GM21737 (cell line): ENCODE data around the gene UBN1.

Experiments
- ATAC-seq: cut with Tn5 transposase; IDR thresholded peaks from one replicate; pipeline ENCODE4 v1.9.1; 2021; ENCODE audit warnings: mild to moderate bottlenecking, moderate library complexity; ENCODE audit not compliant: unreplicated experiment

The UBN1 gene

GRCh38 chr16:4904108-4904941, 57.0 kb downstream of the UBN1 start:
- no peak for ATAC-seq

- ATAC-seq = no peak
These were observed 57.8 kb downstream of the UBN1 start for GRCh38 chr16:4904942-4905615.

- ATAC-seq = no peak
These were observed 61.6 kb downstream of the UBN1 start for GRCh38 chr16:4908854-4909401.

GRCh38 chr16:4909825-4910224, 62.5 kb downstream of the UBN1 start:
- ATAC-seq = no peak

- ATAC-seq = no peak
These were observed 63.5 kb downstream of the UBN1 start for GRCh38 chr16:4910828-4911227.

- no peak for ATAC-seq
These were observed 64.7 kb downstream of the UBN1 start for GRCh38 chr16:4911970-4912386.

- no peak for ATAC-seq
These were observed 66.0 kb downstream of the UBN1 start for GRCh38 chr16:4913130-4913773.

- ATAC-seq = no peak
These were observed 66.7 kb downstream of the UBN1 start for GRCh38 chr16:4913774-4914525.

- ATAC-seq = no peak
These were observed 67.4 kb downstream of the UBN1 start for GRCh38 chr16:4914528-4915225.

GRCh38 chr16:4915226-4915761, 68.0 kb downstream of the UBN1 start:
- ATAC-seq = no peak

- no peak for ATAC-seq
These were observed 69.8 kb downstream of the UBN1 start for GRCh38 chr16:4917117-4917516.

GRCh38 chr16:4918781-4919251, 71.5 kb downstream of the UBN1 start:
- ATAC-seq = no peak

GRCh38 chr16:4920826-4921225, 73.5 kb downstream of the UBN1 start:
- no peak for ATAC-seq

GRCh38 chr16:4922721-4923342, 75.6 kb downstream of the UBN1 start:
- no peak for ATAC-seq

GRCh38 chr16:4923853-4924252, 76.6 kb downstream of the UBN1 start:
- no peak for ATAC-seq

- ATAC-seq = no peak
These were observed 77.5 kb downstream of the UBN1 start for GRCh38 chr16:4924593-4925292.

GRCh38 chr16:4925293-4925607, 78.0 kb downstream of the UBN1 start:
- no peak for ATAC-seq

- no peak for ATAC-seq
These were observed 78.5 kb downstream of the UBN1 start for GRCh38 chr16:4925791-4926190.

GRCh38 chr16:4926928-4927327, 79.6 kb downstream of the UBN1 start:
- no peak for ATAC-seq
